ENCODE measurements around the gene ZNF518B.

ZNF518B gene

GRCh38 chr4:10417740-10418139 lies 39.5 kb downstream of the ZNF518B start:
- no peak for TF ChIP-seq CTCF (IDR thresholded peaks at IDR 0.05; ENCODE audit: low read depth, low read length, missing control alignments)

GRCh38 chr4:10416441-10416840 lies 40.8 kb downstream of the ZNF518B start:
- no peak overlapping the region for H3K4me3 ChIP-seq (replicated peaks; ENCODE audit: low read depth, low read length)
- no peak for DNase-seq (ENCODE audit: extremely low read depth, low read depth)
- TF ChIP-seq CTCF (IDR thresholded peaks at IDR 0.05; ENCODE audit: low read depth, low read length, missing control alignments) = no peak

More at GRCh38 chr4:10417740-10418139, 39.5 kb downstream of the ZNF518B start:
- no peak for DNase-seq (ENCODE audit: extremely low read depth, low read depth)
- no peak overlapping the region for H3K4me3 ChIP-seq (replicated peaks; ENCODE audit: low read depth, low read length)

- no peak overlapping the region for H3K4me3 ChIP-seq (replicated peaks; ENCODE audit: low read depth, low read length)
- no peak for TF ChIP-seq CTCF (IDR thresholded peaks at IDR 0.05; ENCODE audit: low read depth, low read length, missing control alignments)
- no peak for DNase-seq (ENCODE audit: extremely low read depth, low read depth)
Measured at GRCh38 chr4:10413177-10413576, 44.0 kb downstream of the ZNF518B start.

- no peak overlapping the region for H3K4me3 ChIP-seq (replicated peaks; ENCODE audit: low read depth, low read length)
- DNase-seq (ENCODE audit: extremely low read depth, low read depth) = no peak
- TF ChIP-seq CTCF (IDR thresholded peaks at IDR 0.05; ENCODE audit: low read depth, low read length, missing control alignments) = no peak
Measured at GRCh38 chr4:10405672-10406071, 51.6 kb downstream of the ZNF518B start.

GRCh38 chr4:10403633-10404445 lies 53.4 kb downstream of the ZNF518B start:
- peak; percentile 5 for TF ChIP-seq CTCF (IDR thresholded peaks at IDR 0.05; ENCODE audit: low read depth, low read length, missing control alignments)
- H3K4me3 ChIP-seq (replicated peaks; ENCODE audit: low read depth, low read length) = no peak overlapping the region
- DNase-seq (ENCODE audit: extremely low read depth, low read depth) = no peak

- TF ChIP-seq CTCF (IDR thresholded peaks at IDR 0.05; ENCODE audit: low read depth, low read length, missing control alignments) = no peak
- no peak for DNase-seq (ENCODE audit: extremely low read depth, low read depth)
- no peak overlapping the region for H3K4me3 ChIP-seq (replicated peaks; ENCODE audit: low read depth, low read length)
Measured at GRCh38 chr4:10395971-10396580, 61.1 kb downstream of the ZNF518B start.
